Caco-2 (cell line): Measurements from ENCODE around the gene REPIN1. TPM values are rescaled to one million over a fixed set of nuclear protein-coding genes. Genes with fewer than 3 reads are reported as not detected.
A peak's percentile ranks its signal among the peaks of the same experiment; 100 is the strongest.

ENCODE experiments used
- BruUV-seq: library from RNA; stranded (reverse); fragments of 400-500 nt; replicated peaks from 2 replicates; lab custom pipeline; 2021; lab: Mats Ljungman, UMichigan
- CTCF ChIA-PET: fragments of 300-600 bp; sonication (Branson Sonifier 250); formaldehyde crosslinking; loops from one replicate; lab custom pipeline; 2022; ENCODE audit warnings: antibody characterized with exemption; lab: Charles Lee
- POLR2A ChIA-PET: fragments of 300-600 bp; sonication (Branson Sonifier 250); formaldehyde crosslinking; loops from one replicate; lab custom pipeline; 2022; ENCODE audit warnings: antibody characterized with exemption; lab: Charles Lee
- DNase-seq, 2 experiments: peaks; one replicate each; pipeline versions ENCODE4 v3.0.0 to v3.0.0-alpha.2; 2020 to 2022
- H3K27me3 ChIP-seq: replicated peaks from 2 replicates; pipeline ENCODE4 v1.6.0; 2011; ENCODE audit warnings: low read length; ENCODE audit not compliant: control insufficient read depth, insufficient read depth
- H3K36me3 ChIP-seq: 2 replicates; pipeline ENCODE4 v1.5.1; 2011; ENCODE audit warnings: low read length; ENCODE audit not compliant: control insufficient read depth, insufficient read depth
- H3K4me1 ChIP-seq: fragments of 250-450 bp; sonication (Bioruptor Pico); 2 replicates; pipeline ENCODE4 v1.5.1; 2020; ENCODE audit warnings: mild to moderate bottlenecking
- H3K4me3 ChIP-seq: 2 replicates; pipeline ENCODE4 v1.5.1; 2011; ENCODE audit warnings: low read depth, mild to moderate bottlenecking, control low read depth, low read length
- H3K9me3 ChIP-seq: fragments of 250-450 bp; sonication (Bioruptor Pico); 2 replicates; pipeline ENCODE4 v1.5.1; 2020; ENCODE audit warnings: mild to moderate bottlenecking, moderate library complexity
- H3K27ac Mint-ChIP-seq: one replicate; pipeline ENCODE4 v1.8.0; 2022; ENCODE audit warnings: mixed read lengths; ENCODE audit not compliant: unreplicated experiment
- H3K27me3 Mint-ChIP-seq: one replicate; pipeline ENCODE4 v1.8.0; 2022; ENCODE audit warnings: mixed read lengths; ENCODE audit not compliant: insufficient read depth, unreplicated experiment
- H3K36me3 Mint-ChIP-seq: one replicate; pipeline ENCODE4 v1.8.0; 2022; ENCODE audit warnings: mild to moderate bottlenecking, mixed read lengths; ENCODE audit not compliant: insufficient read depth, unreplicated experiment
- H3K4me1 Mint-ChIP-seq: one replicate; pipeline ENCODE4 v1.8.0; 2022; ENCODE audit warnings: low read depth, mixed read lengths; ENCODE audit not compliant: unreplicated experiment
- H3K4me3 Mint-ChIP-seq: one replicate; pipeline ENCODE4 v1.8.0; 2022; ENCODE audit warnings: mild to moderate bottlenecking, moderate library complexity, mixed read lengths; ENCODE audit not compliant: unreplicated experiment
- H3K9me3 Mint-ChIP-seq: one replicate; pipeline ENCODE4 v1.8.0; 2022; ENCODE audit warnings: mixed read lengths; ENCODE audit not compliant: unreplicated experiment
- CTCF ChIP-seq, 2 experiments: fragments of 200-600 bp in 1 of 2; IDR thresholded peaks; 1 replicate in 1 of 2; 2 replicates in 1 of 2; pipeline versions ENCODE4 v1.5.1 to v1.8.0; 2011 to 2022; ENCODE audit warnings: antibody characterized with exemption in 1 of 2, control low read depth in 1 of 2, inconsistent platforms in 1 of 2, low read depth in 1 of 2, low read length in 1 of 2, mild to moderate bottlenecking in 1 of 2, moderate library complexity in 1 of 2; ENCODE audit not compliant: insufficient read depth in 1 of 2, severe bottlenecking in 1 of 2, unreplicated experiment in 1 of 2
- intact Hi-C: fragments of 100-400 bp; cut with micrococcal nuclease; formaldehyde crosslinking; loops from one replicate; pipeline ENCODE4 v1.10.0; 2022; ENCODE audit not compliant: unreplicated experiment
- total RNA-seq: library from RNA; stranded (reverse); gene quantifications from 2 replicates; pipeline ENCODE4 v1.2.3, GENCODE V29; 2022

The REPIN1 gene
- total RNA-seq, 1 experiment from 2014 or later = 148 TPM

- no peak for TF ChIP-seq CTCF (IDR thresholded peaks at IDR 0.05; ENCODE audit: insufficient read depth in 1 of 2, low read depth in 1 of 2, low read length in 1 of 2, severe bottlenecking in 1 of 2, unreplicated experiment in 1 of 2)
- Mint-ChIP-seq H3K36me3 (peaks cover 68% of the 10 kb centered on the region), H3K27ac (no peak overlapping the region), H3K9me3 (no peaks in the 10 kb centered on the region), H3K4me3 (no peak overlapping the region), H3K27me3 (no peaks in the 10 kb centered on the region), H3K4me1 (peaks cover 27% of the 10 kb centered on the region)
- POLR2A ChIA-PET = no interaction called here
- H3K36me3 ChIP-seq = peaks cover 6% of the 10 kb centered on the region; the same call in 1 of the 2 replicates
- H3K4me1 ChIP-seq = peaks cover 33% of the 10 kb centered on the region
- no peaks in the 10 kb centered on the region for H3K9me3 ChIP-seq
- no TSS peak for BruUV-seq
- CTCF ChIA-PET = interaction anchor here (0.5 kb wide), 1 partner anchor 66 kb away, joined by 5 read pairs; no protein-coding TSS in a partner anchor
- intact Hi-C loops = no loop called here
- H3K27me3 ChIP-seq = no peaks in the 10 kb centered on the region
- DNase-seq = no peak
- no peak overlapping the region for H3K4me3 ChIP-seq
Observed at GRCh38 chr7:150374026-150374425, 5.4 kb downstream of the REPIN1 start.

GRCh38 chr7:150374472-150374871 lies 5.8 kb downstream of the REPIN1 start:
- TF ChIP-seq CTCF (IDR thresholded peaks at IDR 0.05; ENCODE audit: insufficient read depth in 1 of 2, low read depth in 1 of 2, low read length in 1 of 2, severe bottlenecking in 1 of 2, unreplicated experiment in 1 of 2) = no peak
- H3K4me3 Mint-ChIP-seq = no peak overlapping the region
- POLR2A ChIA-PET = no interaction called here

DNA sequence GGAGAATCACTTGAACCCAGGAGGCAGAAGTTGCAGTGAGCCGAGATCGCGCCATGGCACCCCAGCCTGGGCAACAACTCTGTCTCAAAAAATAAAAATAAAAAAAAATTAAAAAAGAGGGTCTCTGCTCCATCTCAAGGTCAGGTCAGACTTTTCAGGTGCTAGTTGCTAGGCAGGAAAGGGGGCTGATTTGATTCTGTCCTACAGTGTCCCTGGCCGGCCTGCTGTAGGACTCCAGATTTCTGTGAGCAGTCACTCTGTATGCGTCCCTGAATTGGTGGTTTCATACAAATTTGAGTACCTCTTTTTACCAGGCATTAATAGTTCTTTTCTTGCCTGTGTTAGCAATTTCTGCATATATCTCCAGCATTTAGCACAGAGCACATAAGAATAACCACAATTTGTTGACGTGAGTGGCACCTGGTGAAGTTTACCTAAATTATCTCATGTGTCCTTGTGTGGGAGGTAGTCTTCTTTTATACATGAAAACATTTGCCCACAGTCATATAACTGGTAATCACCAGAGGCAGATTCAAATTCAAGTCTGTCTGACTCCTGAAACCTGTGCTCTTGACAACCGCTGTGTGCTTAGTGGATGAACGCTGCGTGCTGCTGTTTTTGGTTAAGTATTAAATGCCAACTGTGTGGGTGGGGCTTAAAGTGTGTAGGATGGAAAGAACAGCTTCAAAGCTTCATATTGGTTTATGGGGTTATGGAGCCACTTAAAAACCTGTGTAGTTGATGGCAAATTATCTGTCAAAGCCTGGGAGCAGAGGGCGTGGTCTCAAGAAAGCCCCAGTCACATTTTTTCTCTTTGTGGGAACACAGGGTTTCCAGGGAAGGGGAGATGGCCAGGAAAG lies 7.3 kb downstream of the REPIN1 start:
- ChIA-PET POLR2A (no interaction called here), CTCF (no interaction called here)
- Histone ChIP-seq H3K4me3 (no peak overlapping the region), H3K27me3 (no peaks in the 10 kb centered on the region), H3K4me1 (peaks cover 34% of the 10 kb centered on the region), H3K36me3 (peaks cover 4% of the 10 kb centered on the region; the same call in 1 of the 2 replicates), H3K9me3 (no peaks in the 10 kb centered on the region)
- peak in 1 of 2 experiments; percentile 26 for DNase-seq
- Mint-ChIP-seq H3K4me1 (peaks cover 39% of the 10 kb centered on the region), H3K36me3 (peaks cover 56% of the 10 kb centered on the region), H3K27me3 (no peaks in the 10 kb centered on the region), H3K9me3 (no peaks in the 10 kb centered on the region), H3K27ac (peak overlapping the region; percentile 37), H3K4me3 (peak overlapping the region; percentile 10)
- no TSS peak for BruUV-seq
- intact Hi-C loops = no loop called here
- no peak for TF ChIP-seq CTCF (IDR thresholded peaks at IDR 0.05; ENCODE audit: insufficient read depth in 1 of 2, low read depth in 1 of 2, low read length in 1 of 2, severe bottlenecking in 1 of 2, unreplicated experiment in 1 of 2)

More at GRCh38 chr7:150374472-150374871, 5.8 kb downstream of the REPIN1 start:
- H3K27me3 ChIP-seq = no peaks in the 10 kb centered on the region
- Mint-ChIP-seq H3K36me3 (peaks cover 64% of the 10 kb centered on the region), H3K4me1 (peaks cover 27% of the 10 kb centered on the region), H3K9me3 (no peaks in the 10 kb centered on the region), H3K27ac (no peak overlapping the region), H3K27me3 (no peaks in the 10 kb centered on the region)
- CTCF ChIA-PET = interaction anchor here (0.5 kb wide), 1 partner anchor 60 kb away, joined by 3 read pairs; no protein-coding TSS in a partner anchor
- no TSS peak for BruUV-seq
- peaks cover 33% of the 10 kb centered on the region for H3K4me1 ChIP-seq
- intact Hi-C loops = no loop called here
- H3K36me3 ChIP-seq = peaks cover 6% of the 10 kb centered on the region; the same call in 1 of the 2 replicates
- no peak overlapping the region for H3K4me3 ChIP-seq
- no peaks in the 10 kb centered on the region for H3K9me3 ChIP-seq
- DNase-seq = no peak
